Thyroid gland (tissue), 4 donors: ENCODE data around the gene MRPL38. TPM values are rescaled to one million over a fixed set of nuclear protein-coding genes. Genes with fewer than 3 reads are reported as not detected.
"Not testable (repeated sequence)": the region's sequence is repeated elsewhere in the genome, so short reads cannot be mapped to it uniquely, and the experiment has no call there.

Source experiments
- DNase-seq, 2 donors: peaks; one replicate each; pipeline ENCODE4 v3.0.0-alpha.2; 2019
- H3K27ac ChIP-seq, 3 donors: fragments of 200-600 bp; sonication (generic); 1 replicate in 2 of 3; 2 replicates in 1 of 3; pipeline ENCODE4 v1.5.1; 2016 to 2019; ENCODE audit warnings: mild to moderate bottlenecking in 1 of 3, moderate library complexity in 1 of 3
- H3K27me3 ChIP-seq: fragments of 200-600 bp; sonication (generic); one replicate; pipeline ENCODE4 v1.5.1; 2019
- H3K36me3 ChIP-seq, 2 donors: fragments of 200-600 bp; sonication (generic); one replicate each; pipeline ENCODE4 v1.5.1; 2016 to 2019
- H3K4me1 ChIP-seq, 2 donors: fragments of 200-600 bp; sonication (generic); one replicate each; pipeline ENCODE4 v1.5.1; 2017 to 2019
- H3K4me3 ChIP-seq, 3 donors: fragments of 200-600 bp; sonication (generic); replicated peaks in 1 of 3; 1 replicate in 2 of 3; 2 replicates in 1 of 3; pipeline ENCODE4 v1.5.1; 2016; ENCODE audit warnings: mild to moderate bottlenecking in 1 of 3
- H3K9me3 ChIP-seq: fragments of 200-600 bp; sonication (generic); one replicate; pipeline ENCODE4 v1.5.1; 2017
- POLR2A ChIP-seq, 2 donors: fragments of 450-650 bp; IDR thresholded peaks; one replicate each; pipeline ENCODE4 v1.6.1; 2017; ENCODE audit warnings: antibody characterized with exemption in 2 of 2, mild to moderate bottlenecking in 2 of 2, moderate library complexity in 1 of 2
- WGBS, 2 donors: methylation state at CpG; one replicate each; pipeline ENCODE4 v1.1.5; 2017; 5-methylcytosine and 5-hydroxymethylcytosine counted together
- intact Hi-C: fragments of 100-400 bp; cut with DNase I; formaldehyde crosslinking; loops from one replicate; pipeline ENCODE4 v1.15.1; 2023
- total RNA-seq, 4 donors: library from RNA; depleted of rRNA; stranded (reverse); fragments of >200 nt; gene quantifications; one replicate each; pipeline ENCODE4 v1.2.3, GENCODE V29; 2016
- TF ChIP-seq, protein P1 (sequence below), 6 experiments: fragments of 200-600 bp in 3 of 6; fragments of 450-650 bp in 3 of 6; sonication (generic) in 3 of 6; IDR thresholded peaks; one replicate each; pipeline ENCODE4 v1.5.1; 2016 to 2019; ENCODE audit warnings: antibody characterized with exemption in 6 of 6, mild to moderate bottlenecking in 2 of 6, inconsistent platforms in 1 of 6, moderate library complexity in 1 of 6

Gene MRPL38
- total RNA-seq, 4 donors from 2014 or later = 34.8 to 60.6 (median 50.3) TPM

DNA sequence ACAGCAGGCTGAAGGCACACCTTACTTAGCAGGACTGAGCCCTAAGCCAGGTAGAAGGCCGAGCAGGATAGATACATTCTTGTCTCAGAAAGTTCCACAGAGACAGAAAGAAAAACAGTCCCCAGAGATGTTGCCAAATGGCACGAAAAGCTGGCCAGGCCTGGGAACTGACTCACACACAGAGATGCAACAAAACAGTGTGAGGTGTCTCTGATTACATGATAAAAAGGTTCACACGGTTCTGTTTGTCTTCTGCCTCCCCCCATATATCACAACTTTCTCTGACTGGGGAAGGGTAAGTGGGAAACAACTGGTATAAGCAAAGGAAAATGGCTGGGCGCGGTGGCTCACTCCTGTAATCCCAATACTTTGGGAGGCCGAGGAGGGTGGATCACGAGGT is 51.3 kb downstream of the MRPL38 start:
- intact Hi-C loops = no loop called here
- no peaks in the 10 kb centered on the region for H3K27me3 ChIP-seq
- no peak overlapping the region for H3K4me3 ChIP-seq
- H3K9me3 ChIP-seq = no peaks in the 10 kb centered on the region
- H3K27ac ChIP-seq = peak overlapping the region in 1 of 3 donors; percentile 98
- H3K4me1 ChIP-seq = peaks cover 19 to 33% of the 10 kb centered on the region in 2 donors
- 79 to 88% methylated on average over 7 of the region's 7 CpGs for WGBS, 2 donors
- no peak for TF ChIP-seq POLR2A (IDR thresholded peaks at IDR 0.05)
- TF ChIP-seq, protein P1, sequence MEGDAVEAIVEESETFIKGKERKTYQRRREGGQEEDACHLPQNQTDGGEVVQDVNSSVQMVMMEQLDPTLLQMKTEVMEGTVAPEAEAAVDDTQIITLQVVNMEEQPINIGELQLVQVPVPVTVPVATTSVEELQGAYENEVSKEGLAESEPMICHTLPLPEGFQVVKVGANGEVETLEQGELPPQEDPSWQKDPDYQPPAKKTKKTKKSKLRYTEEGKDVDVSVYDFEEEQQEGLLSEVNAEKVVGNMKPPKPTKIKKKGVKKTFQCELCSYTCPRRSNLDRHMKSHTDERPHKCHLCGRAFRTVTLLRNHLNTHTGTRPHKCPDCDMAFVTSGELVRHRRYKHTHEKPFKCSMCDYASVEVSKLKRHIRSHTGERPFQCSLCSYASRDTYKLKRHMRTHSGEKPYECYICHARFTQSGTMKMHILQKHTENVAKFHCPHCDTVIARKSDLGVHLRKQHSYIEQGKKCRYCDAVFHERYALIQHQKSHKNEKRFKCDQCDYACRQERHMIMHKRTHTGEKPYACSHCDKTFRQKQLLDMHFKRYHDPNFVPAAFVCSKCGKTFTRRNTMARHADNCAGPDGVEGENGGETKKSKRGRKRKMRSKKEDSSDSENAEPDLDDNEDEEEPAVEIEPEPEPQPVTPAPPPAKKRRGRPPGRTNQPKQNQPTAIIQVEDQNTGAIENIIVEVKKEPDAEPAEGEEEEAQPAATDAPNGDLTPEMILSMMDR (IDR thresholded peaks at IDR 0.05) = no peak
- peaks cover 26 to 29% of the 10 kb centered on the region in 2 donors for H3K36me3 ChIP-seq
- no peak for DNase-seq

- H3K27ac ChIP-seq, intact Hi-C loops, H3K27me3 ChIP-seq, DNase-seq, H3K4me3 ChIP-seq, H3K9me3 ChIP-seq: not testable (repeated sequence)
- WGBS, 2 donors = 94 to 95% methylated on average over 15 of the region's 15 CpGs
- Histone ChIP-seq H3K36me3 (peaks cover 44 to 47% of the 10 kb centered on the region in 2 donors), H3K4me1 (peaks cover 19 to 47% of the 10 kb centered on the region in 2 donors)
These were observed 53.0 kb downstream of the MRPL38 start for GRCh38 chr17:75851693-75851991.

DNA sequence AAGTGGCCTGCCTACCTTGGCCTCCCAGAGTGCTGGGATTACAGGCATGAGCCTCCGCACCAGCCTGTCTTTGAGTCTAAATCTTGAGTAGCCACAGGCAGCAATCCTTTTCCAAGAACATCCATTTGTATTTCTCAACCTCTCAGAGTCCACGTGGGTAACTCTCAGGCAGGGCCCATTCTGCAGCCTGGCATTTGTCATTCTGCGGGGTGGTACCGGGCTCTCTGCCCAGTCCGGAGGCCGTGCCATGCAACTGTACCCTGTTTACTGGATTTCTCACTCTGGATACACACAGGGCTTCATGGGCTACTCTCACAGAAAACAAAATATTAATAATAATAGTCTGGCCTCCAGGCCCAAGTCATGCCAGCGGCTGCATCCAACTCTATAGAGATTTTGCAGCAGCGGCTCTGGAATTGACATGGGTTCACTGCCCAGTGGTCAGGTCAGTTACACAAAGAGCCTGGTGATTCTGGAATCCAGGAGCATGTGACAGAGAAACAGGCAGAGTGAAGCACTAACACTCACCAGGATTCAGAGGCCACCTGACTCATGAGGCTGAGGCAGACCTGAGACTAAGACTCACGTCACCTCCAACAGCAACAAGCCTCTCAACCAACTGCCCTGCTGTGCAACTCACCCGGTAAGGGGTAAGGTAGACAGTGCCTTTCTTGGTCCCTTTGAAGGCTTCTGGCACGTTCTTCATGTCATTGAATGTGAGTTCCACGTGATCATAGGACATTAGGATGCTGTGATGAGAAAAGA is 53.6 kb downstream of the MRPL38 start:
- H3K36me3 ChIP-seq = peaks cover 49 to 52% of the 10 kb centered on the region in 2 donors
- intact Hi-C loops = no loop called here
- H3K4me1 ChIP-seq = peaks cover 19 to 53% of the 10 kb centered on the region in 2 donors
- no peaks in the 10 kb centered on the region for H3K9me3 ChIP-seq
- WGBS, 2 donors = 91 to 92% methylated on average over 12 of the region's 12 CpGs
- H3K27me3 ChIP-seq = no peaks in the 10 kb centered on the region
- no peak for DNase-seq
- TF ChIP-seq POLR2A (IDR thresholded peaks at IDR 0.05) = no peak
- TF ChIP-seq, protein P1 (IDR thresholded peaks at IDR 0.05) = no peak
- no peak overlapping the region for H3K4me3 ChIP-seq
- H3K27ac ChIP-seq = no peak overlapping the region

- DNase-seq = no peak
- no peaks in the 10 kb centered on the region for H3K9me3 ChIP-seq
- no peak for TF ChIP-seq POLR2A (IDR thresholded peaks at IDR 0.05)
- H3K36me3 ChIP-seq = peaks cover 52 to 54% of the 10 kb centered on the region in 2 donors
- 85 to 88% methylated on average over 9 of the region's 9 CpGs for WGBS, 2 donors
- H3K4me1 ChIP-seq = peaks cover 32 to 67% of the 10 kb centered on the region in 2 donors
- H3K27ac ChIP-seq = peak overlapping the region in 1 of 3 donors; percentile 90
- intact Hi-C loops = loop anchor here (10.0 kb wide), 1 partner anchor 185 kb away; the partner anchor contains the start of genes RECQL5 and SAP30BP
- H3K4me3 ChIP-seq = no peak overlapping the region
- H3K27me3 ChIP-seq = no peaks in the 10 kb centered on the region
These were observed 55.0 kb downstream of the MRPL38 start for GRCh38 chr17:75849724-75850123.

- intact Hi-C loops = loop anchor here (10.0 kb wide), 1 partner anchor 184 kb away; the partner anchor contains the start of genes RECQL5 and SAP30BP
- peaks cover 34 to 70% of the 10 kb centered on the region in 2 donors for H3K4me1 ChIP-seq
These were observed 55.4 kb downstream of the MRPL38 start for GRCh38 chr17:75849279-75849646.

More at GRCh38 chr17:75849279-75849646, 55.4 kb downstream of the MRPL38 start:
- 79 to 87% methylated on average over 9 to 11 of the region's 11 CpGs for WGBS, 2 donors
- DNase-seq = no peak
- Histone ChIP-seq H3K9me3 (no peaks in the 10 kb centered on the region), H3K27ac (peak overlapping the region in 2 of 3 donors; percentile 49 to 90), H3K36me3 (peaks cover 52 to 54% of the 10 kb centered on the region in 2 donors), H3K27me3 (no peaks in the 10 kb centered on the region), H3K4me3 (no peak overlapping the region)
- TF ChIP-seq, protein P1 (IDR thresholded peaks at IDR 0.05) = no peak
- no peak for TF ChIP-seq POLR2A (IDR thresholded peaks at IDR 0.05)

Other genes starting within 250 kb of the MRPL38 start
- gene RECQL5, start 237.7 kb downstream of the MRPL38 start, total RNA-seq = 10 to 100 TPM; 41.9 to 91.8 (median 70.1) TPM
- gene SAP30BP, start 237.5 kb downstream of the MRPL38 start, total RNA-seq = 10 to 100 TPM; 52.5 to 83.6 (median 72.7) TPM
- gene ITGB4, start 183.4 kb downstream of the MRPL38 start, total RNA-seq = 10 to 100 TPM; 19.7 to 27.3 (median 23.1) TPM
- gene GALK1, start 139.7 kb downstream of the MRPL38 start, total RNA-seq = 10 to 100 TPM; 15.4 to 28.5 (median 24.9) TPM
- gene UNK, start 120.1 kb downstream of the MRPL38 start, total RNA-seq = 10 to 100 TPM; 32.5 to 61.4 (median 47.9) TPM
- gene UNC13D, start 60.5 kb downstream of the MRPL38 start, total RNA-seq = 1 to 10 TPM; 4.0 to 8.1 (median 5.2) TPM
- gene WBP2, start 49.5 kb downstream of the MRPL38 start, total RNA-seq = 10 to 100 TPM; 41.8 to 64.5 (median 53.5) TPM
- 10 to 100 TPM; 14.7 to 27.8 (median 19.7) TPM for gene TRIM47, start 26.3 kb downstream of the MRPL38 start, total RNA-seq
- gene TRIM65, start 7.9 kb downstream of the MRPL38 start, total RNA-seq = 10 to 100 TPM; 23.0 to 39.4 (median 31.8) TPM
- gene FBF1, start 36.2 kb upstream of the MRPL38 start, total RNA-seq = 10 to 100 TPM; 41.7 to 49.7 (median 43.4) TPM
- gene ACOX1, start 74.3 kb upstream of the MRPL38 start, total RNA-seq = 100 to 1,000 TPM in 1 of 4 donors, 10 to 100 TPM in 3; 59.6 to 102 (median 75.5) TPM
- 10 to 100 TPM in 3 of 4 donors, 1 to 10 TPM in 1; 9.5 to 24.2 (median 15.3) TPM for gene TEN1, start 74.4 kb upstream of the MRPL38 start, total RNA-seq
- gene CDK3, start 96.0 kb upstream of the MRPL38 start, total RNA-seq = 1 to 10 TPM; 3.1 to 9.7 (median 9.3) TPM
- 10 to 100 TPM; 14.8 to 33.4 (median 23.3) TPM for gene EVPL, start 122.4 kb upstream of the MRPL38 start, total RNA-seq
- gene SRP68, start 167.6 kb upstream of the MRPL38 start, total RNA-seq = 10 to 100 TPM; 48.2 to 67.0 (median 54.5) TPM
- gene GALR2, start 169.9 kb upstream of the MRPL38 start, total RNA-seq = not detected
- 1 to 10 TPM in 1 of 4 donors, not detected in 3; 2.2 TPM for gene ZACN, start 174.3 kb upstream of the MRPL38 start, total RNA-seq
- gene EXOC7, start 198.9 kb upstream of the MRPL38 start, total RNA-seq = 100 to 1,000 TPM in 3 of 4 donors, 10 to 100 TPM in 1; 97.8 to 131 (median 115) TPM
- gene FOXJ1, start 236.4 kb upstream of the MRPL38 start, total RNA-seq = 1 to 10 TPM; 1.1 to 6.5 (median 5.7) TPM